GM18502 (cell line): ENCODE results near the gene ZDHHC11.
"Not testable (repeated sequence)": the region's sequence is repeated elsewhere in the genome, so short reads cannot be mapped to it uniquely, and the experiment has no call there.

ENCODE experiments used
- ATAC-seq: cut with Tn5 transposase; IDR thresholded peaks from one replicate; pipeline ENCODE4 v1.9.1; 2021; ENCODE audit warnings: mild to moderate bottlenecking; ENCODE audit not compliant: unreplicated experiment, poor library complexity

ZDHHC11 gene

DNA sequence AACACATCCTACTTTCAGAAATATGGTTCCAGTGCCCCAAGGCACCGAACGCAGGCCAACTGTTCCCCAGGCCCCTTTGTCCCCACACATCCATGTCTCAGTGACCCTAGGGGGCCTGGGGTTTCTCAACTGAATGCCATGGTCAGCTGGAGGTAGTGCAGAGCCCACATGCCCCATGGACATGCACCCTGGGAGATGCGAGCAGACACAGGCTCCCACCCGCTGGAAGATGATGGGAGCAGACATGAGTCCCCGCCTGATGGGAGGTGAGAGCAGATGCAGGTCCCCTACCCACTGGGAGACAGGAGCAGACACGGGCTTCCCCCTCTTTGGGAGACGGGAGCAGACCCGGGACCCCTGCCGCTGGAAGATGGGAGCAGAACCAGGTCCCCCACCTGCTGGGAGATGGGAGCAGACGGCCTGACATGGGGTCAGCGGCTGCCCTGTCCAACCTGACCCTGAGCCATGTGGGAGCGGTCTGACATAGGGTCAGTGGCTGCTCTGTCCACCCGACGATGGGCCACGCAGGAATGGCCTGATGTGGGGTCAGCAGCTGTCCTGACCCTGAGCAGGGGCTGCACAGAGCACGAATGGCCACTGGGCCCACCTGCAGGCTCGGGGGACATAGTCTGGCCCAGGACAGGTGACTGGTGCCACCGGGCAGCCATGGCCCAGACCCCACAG is 84.7 kb downstream of the ZDHHC11 start:
- no peak for ATAC-seq

DNA sequence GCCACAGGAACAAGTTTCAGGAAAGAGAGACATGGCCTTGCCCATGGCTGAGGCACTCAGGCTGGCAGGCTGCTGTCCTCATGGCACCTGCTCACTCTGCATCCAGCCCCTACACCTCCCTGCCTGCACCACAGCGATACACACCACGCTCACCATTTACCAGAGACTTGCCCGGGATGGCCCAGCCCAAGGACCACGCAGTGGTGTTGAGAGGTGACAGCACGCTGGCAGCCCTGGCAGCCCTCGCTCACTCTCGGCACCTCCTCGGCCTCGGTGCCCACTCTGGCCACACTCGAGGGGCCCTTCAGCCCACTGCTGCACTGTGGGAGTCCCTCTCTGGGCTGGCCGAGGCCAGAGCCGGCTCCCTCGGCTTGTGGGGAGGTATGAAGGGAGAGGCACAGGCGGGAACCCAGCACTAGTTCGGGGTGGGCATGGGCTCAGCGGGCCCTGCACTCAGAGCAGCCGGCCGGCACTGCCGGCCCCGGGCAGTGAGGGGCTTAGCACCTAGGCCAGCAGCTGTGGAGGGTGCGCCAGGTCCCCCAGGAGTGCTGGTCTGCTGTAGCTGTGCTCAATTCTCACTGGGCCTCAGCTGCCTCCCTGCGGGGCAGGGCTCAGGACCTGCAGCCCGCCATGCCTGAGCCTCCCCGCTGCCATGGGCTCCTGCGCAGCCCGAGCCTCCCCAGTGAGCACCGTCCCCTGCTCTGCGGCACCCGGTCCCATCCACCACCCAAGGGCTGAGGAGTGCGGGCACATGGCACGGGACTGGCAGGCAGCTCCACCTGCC is 86.6 kb downstream of the ZDHHC11 start:
- no peak for ATAC-seq

DNA sequence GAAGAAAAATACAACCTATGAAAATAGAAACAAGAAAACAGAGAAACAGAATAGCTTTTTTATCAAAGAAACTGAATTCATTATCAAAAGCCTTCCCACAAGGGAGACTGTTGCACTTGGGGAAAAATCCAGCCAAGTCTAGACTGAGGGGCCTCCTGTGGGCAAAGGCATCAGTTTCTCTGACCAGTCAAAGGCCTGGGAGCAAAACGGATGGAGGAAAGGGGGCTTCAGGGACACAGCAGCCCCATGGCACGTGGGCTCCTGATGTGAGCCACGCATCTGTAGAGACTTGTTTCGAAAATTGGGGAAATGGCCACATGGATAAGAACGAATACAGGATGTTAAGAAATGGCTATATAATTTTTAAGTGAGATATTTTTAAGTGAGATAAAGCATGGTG is 87.4 kb downstream of the ZDHHC11 start:
- ATAC-seq = no peak

DNA sequence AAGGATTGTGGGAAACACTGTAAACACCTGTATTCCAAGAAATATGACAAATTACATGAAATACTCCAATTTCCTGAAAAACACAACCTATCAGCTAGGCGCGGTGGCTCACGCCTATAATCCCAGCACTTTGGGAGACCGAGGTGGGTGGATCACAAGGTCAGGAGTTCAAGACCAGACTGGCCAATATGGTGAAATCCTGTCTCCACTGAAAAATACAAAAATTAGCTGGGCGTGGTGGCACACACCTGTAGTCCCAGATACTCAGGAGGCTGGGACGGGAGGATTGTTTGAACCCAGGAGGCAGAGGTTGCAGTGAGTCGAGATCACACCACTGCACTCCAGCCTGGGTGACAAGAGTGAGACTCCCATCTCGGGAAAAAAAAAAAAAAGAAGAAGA is 87.8 kb downstream of the ZDHHC11 start:
- ATAC-seq = not testable (repeated sequence)

DNA sequence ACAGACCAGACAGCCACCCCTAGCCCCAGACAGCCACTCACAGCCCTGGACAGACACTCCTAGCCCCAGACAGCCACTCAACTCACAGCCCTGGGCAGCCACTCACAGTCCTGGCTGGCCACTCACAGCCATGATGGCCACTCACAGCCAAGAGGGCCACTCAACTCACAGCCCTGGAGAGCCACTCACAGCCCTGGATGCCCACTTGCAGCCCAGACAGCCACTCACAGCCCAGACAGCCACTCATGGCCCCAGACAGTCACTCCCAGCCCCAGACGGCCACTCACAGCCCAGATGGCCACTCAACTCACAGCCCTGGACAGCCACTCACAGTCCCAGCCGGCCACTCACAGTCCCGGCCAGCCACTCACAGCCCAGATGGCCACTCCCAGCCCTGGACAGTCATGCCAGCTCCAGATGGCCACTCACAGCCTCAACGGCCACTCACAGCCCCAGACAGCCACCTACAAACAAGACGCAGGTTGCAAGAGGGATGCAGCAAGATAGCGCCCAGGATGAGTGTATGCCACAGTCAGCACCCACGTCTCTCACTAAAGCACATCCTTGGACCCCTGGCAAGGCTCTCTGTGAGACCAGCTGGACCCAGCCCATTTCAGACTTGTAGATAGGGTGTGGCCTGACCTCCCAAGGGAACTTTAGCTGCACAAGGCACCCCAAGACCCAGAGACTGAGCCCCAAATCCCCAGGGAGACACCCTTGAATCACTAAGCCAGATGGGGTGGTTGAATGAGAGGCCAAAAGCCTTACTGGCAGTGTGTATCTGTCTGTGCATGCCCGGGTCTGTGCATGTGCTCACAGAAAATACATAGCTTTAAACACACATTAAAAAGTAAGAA is 88.7 kb downstream of the ZDHHC11 start:
- no peak for ATAC-seq

DNA sequence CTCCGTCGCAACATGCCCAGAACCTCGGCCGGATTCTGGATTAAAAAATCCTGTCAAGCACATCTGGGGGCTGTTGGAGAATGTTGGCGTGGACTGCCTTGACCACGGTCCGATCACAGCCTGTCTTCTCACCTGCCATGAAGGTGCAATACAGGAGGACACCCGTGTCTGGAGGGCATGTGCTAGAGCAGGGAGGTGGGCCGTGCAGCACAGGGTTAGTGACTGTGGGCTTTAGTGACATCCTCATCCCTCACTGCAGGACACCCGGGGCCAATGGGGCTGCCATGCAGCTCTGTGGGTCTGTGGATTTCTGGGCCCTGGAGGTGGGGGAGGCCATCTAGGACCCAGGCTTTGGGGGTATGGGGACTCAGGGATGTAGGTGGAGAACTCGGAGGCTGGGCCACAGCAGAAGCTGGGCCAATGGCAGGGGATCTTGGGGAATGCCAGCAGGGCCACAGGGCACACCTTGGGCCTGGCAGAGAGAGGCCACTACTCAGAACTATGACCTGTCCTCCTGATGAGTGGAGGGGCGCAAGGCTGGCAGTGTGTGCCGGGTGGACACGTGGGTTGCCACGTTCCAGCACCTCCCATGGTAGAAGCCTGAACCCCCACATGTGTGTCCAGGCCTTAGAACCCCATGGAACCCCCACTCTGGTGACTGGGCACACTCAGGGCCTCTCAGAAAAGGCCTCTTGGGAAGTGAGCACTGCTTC is 89.6 kb downstream of the ZDHHC11 start:
- ATAC-seq = no peak

DNA sequence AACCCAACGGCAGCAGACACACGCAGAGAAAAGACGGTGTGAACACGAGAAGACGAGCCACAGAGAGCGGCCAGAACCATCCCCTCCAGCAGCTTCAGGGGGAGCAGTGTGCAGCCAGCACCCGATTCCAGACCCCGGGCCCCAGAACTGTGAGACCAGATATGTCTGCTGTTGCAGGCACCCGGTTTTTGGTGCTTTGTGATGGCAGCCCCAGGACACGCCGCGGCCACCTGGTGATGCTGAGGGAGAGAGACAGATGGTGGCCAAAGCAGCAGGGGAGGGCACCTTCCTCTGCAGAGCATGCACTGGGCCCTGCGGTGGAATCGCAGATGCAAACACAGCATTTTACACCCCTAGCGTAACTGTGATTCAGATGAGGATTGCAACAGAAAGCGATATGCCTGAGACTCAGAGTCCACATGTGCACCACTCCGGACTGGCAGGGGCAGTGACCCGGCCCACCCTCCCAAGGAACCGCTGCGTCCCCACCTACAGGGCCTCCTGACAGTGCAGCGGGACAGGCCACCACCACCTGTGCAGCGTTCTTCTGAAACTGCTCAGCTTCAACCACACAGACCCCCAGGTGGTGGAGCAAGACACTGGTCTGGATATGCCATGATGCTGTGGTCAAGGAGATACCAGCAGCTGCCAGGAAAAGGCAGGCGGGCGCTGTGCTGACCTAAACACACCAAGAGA is 90.3 kb downstream of the ZDHHC11 start:
- no peak for ATAC-seq

DNA sequence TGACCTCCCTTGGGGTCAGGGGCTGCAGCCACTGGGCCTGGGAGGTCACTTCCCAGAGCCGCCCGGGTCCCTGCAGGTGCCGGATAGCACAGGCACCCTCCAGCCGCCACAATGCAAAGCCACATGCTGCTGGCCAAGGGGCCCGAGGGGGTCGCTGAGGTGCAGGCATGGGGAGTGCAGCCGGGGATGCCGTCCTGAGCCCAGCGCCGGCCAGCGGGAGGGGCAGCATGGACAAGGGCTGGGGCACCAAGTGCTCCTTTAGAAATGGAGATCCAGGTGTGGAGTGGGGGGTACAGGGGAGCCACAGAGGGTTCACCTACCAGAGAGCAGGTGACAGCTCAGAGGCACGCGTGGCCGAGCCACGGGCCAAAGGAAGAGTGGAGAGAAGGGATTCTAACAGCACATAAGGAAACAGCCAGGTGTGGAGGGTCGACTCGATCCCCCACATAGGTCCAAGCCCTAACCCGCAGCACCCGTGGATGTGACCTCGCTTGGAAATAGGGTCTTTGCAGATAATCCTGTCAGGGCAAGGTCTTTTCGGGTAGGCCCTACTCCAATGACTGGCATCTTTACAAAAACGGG is 90.9 kb downstream of the ZDHHC11 start:
- ATAC-seq = no peak

DNA sequence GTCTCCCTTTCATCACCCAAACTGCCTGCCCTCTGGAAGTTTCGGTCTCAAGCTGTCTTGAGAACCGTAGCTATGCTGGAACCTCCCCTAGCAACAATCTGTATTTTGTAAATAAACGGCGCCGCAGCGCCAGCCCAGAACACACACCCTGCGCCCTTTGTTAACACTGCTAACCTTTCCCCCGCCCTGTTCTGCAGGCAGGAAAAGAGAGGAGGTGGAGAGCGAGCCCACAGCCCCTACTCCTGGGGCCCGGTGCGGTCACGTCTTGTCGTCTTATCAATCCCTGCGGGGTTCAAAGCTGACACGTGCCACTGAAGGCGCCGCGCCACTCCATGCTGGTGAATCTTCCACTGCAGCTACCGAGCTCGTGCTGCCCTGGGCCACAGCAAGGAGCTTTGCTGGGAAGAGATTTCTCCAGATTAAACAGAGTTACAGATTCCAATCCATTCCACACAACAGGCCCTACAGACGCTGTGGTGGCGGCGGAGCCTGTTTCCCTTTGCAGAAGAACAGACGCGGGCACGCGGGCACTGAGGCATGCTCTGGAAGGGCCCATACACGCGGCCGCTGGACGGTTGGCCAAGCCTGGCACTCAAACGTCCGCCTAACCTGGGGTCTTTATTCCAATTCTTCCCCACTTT is 91.6 kb downstream of the ZDHHC11 start:
- ATAC-seq = no peak

DNA sequence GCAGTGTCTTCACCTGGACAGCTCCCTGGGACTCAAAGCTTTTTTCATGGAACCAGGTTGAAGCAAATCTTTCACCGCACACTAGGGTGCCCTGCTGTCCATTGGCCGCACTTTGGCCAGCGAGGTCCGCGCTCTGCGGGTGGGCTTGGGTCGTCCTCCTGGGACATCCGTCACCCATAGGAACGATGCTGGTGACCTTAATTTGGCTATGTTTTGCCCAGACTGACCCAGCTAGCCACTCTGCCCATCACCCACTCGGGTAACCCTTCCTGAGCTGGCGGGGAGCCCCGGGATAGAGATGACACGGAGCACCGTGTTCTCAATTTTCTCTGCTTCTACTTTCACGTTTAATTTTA is 92.1 kb downstream of the ZDHHC11 start:
- no peak for ATAC-seq

DNA sequence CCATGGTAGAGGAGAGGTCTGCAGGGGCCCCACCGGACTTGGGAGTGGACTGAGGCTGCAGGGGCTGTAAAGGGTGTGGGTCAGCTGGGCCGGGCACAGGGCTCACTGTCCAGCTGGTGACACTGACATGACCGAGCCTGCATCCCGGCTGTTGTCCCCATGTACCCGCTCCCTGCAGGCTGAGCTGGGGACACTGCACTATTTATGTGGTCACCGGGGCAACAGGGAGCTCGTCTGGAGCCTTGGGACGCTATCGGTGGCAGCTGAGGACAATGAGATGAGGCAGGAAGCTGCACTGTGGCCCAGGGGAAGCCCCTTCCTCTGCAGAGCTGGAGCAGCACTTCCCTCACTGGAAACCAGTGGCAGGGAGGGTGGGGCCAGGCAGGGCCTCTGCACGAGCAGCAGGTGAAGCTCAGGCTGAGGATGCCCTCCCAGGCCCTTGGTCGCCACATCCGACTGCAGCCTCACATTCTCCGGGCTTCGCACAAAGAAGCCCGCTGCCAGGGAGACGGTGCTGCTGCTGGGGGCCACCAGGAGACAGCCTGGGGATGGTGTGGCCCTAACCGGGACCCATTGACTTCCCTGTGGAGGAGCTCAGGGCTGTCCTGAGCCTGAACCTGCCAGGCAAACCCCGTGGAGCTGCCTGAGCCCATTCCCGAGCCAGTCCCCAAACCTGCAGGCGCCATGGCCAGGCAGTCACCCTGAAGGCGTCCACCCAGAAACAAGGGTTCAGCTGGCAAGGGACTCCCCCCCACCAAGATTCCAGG is 92.7 kb downstream of the ZDHHC11 start:
- ATAC-seq = no peak

DNA sequence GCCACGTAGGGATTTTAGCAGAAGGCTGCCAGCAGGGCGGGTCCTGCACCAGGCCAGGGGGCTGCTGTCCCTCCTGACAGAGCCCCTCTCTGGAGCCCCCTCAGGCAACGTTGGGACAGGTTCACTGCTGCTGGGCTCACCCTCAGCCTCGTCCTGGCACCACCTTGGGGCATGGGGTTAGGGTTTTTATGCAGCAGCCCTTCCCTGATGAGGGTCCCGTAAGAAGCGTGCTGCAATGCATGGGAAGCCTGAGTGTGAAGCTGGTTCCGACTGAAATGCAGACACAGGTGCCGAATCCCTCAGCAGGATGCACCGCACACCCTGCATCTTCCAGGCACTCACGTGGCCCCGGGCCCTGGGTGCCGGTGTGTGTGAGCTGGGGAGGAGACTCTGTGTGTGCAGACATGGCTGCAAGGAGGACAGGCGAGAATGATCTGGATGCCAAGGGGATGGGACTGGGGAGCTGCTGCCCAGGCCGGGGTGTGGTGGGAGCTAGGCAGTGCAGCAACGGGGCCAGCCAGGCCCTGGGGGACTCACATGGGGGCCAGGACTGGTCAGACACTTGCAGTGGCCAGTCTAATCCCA is 93.3 kb downstream of the ZDHHC11 start:
- no peak for ATAC-seq

DNA sequence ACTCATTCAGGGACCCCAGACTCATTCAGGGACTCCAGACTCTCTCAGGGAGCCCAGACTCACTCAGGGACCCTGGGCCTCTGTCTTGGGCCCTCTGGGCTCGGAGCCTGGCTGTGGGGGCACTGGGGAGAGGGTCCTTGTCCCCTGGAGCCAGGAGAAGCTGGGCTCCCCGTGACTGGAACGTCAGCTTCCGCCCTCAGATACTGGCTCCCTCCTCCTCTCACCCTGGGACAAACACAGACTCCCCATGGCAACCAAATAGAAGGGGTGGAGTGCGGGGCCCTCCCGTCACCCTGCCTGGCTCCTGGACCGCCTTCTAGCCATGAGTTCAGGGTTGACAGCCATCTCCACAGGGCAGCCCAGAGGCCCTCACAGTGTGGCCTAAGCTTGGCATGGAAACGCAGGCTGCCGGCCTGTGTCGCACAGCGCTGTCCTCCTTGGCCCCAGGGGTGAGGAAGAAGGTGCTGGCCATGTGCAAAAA is 93.9 kb downstream of the ZDHHC11 start:
- no peak for ATAC-seq

DNA sequence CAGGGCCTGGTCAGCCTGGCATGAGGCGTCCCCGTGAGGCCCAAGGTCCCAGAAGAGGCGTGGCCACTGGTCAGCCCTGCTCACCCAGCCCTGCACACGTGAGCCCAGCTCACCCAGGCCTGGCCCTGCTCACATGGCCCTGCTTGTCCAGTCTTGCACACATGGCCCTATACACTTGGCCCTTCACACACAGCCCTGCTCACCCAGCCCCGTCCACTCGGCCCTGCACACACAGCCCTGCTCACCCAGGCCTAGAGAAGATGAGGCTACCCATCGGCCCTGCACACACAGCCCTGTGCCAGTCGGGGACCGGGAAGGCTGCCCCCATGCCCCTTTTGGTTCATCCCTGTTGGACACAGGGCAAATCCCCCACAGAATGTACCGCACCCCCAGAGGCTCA is 94.6 kb downstream of the ZDHHC11 start:
- no peak for ATAC-seq

DNA sequence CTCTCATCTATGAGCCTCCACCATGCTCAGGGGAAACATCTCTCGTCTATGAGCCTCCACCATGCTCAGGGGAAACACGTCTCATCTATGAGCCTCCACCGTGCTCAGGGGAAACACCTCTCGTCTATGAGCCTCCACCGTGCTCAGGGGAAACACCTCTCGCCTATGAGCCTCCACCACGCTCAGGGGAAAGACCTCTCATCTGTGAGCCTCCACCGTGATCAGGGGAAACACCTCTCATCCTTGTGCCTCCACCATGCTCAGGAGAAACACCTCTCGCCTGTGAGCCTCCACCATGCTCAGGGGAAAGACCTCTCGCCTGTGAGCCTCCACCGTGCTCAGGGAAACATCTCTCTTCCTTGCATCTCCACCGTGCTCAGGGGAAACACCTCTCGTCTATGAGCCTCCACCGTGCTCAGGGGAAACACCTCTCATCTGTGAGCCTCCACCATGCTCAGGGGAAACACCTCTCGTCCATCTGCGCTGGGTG is 96.6 kb downstream of the ZDHHC11 start:
- not testable (repeated sequence) for ATAC-seq

DNA sequence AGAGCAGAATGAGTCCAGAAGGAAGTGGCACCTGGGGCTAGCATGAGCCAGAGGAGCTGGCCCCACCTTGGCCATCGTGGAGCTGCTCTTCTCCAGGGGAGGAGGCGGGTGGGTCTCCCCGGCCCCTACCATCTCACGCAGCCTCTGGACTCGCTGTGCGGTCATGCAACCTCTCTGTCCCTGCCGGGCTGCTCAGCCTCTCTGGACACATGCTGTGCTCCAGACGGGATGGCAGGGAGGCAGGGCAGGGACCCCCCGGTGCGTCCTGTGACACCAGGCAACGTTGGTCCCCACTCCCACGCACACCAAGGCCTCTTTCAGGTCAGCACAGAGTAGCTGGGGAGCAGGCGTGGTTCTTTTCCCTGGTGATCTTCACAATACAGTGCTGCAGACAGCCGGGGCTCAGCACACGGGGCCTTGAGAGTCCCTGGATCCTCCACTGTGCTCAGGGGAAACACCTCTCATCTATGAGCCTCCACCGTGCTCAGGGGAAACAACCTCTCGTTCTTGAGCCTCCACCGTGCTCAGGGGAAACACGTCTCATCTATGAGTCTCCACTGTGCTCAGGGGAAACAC is 97.1 kb downstream of the ZDHHC11 start:
- ATAC-seq = not testable (repeated sequence)

DNA sequence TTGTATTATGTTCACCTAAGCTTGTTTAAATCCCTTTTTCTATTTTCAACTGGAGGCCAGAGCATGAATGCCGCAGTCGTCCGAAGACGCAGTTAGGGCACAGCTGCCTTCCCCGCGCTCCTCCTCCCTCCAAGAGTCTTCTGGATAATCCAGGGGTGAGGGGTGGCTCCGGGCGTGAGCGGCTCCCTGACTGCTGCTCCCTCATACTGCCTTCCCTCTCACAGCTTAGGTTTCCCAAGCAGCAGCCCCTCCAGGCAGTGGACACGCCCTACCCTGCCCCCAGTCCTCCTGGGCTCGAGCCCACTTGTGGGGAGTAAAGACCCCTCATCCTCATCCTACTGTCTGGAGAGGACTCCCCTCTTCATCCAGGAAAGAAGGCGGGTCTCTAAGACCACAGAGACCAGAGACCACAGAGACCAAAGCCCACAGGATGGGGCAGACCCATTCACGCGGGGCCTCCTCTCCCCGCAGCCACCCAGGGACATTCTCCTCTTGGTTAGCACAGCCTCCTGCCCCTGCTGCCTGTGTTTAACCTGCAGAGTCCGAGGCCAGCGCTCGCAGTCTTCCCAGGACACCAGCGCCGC is 98.2 kb downstream of the ZDHHC11 start:
- ATAC-seq = not testable (repeated sequence)
